Esophagus muscularis mucosa (tissue), 4 donors: ENCODE data around the gene ATP11A. TPM values are rescaled to one million over a fixed set of nuclear protein-coding genes. Genes with fewer than 3 reads are reported as not detected.
"Not testable (repeated sequence)": the region's sequence is repeated elsewhere in the genome, so short reads cannot be mapped to it uniquely, and the experiment has no call there.

Experiments
- DNase-seq: peaks from one replicate; pipeline ENCODE4 v3.0.0-alpha.2; 2017; ENCODE audit errors: extremely low spot score
- H3K27ac ChIP-seq, 4 donors: fragments of 200-600 bp; sonication (generic); replicated peaks in 1 of 4; 1 replicate in 3 of 4; 2 replicates in 1 of 4; pipeline ENCODE4 v1.5.1; 2016 to 2019; ENCODE audit warnings: mild to moderate bottlenecking in 1 of 4
- H3K27me3 ChIP-seq, 4 donors: fragments of 200-600 bp; sonication (generic); one replicate each; pipeline versions ENCODE4 v1.5.1 to v1.6.0; 2016 to 2019
- H3K36me3 ChIP-seq, 4 donors: fragments of 200-600 bp; sonication (generic); one replicate each; pipeline ENCODE4 v1.5.1; 2016 to 2019
- H3K4me1 ChIP-seq, 4 donors: fragments of 200-600 bp; sonication (generic); one replicate each; pipeline ENCODE4 v1.5.1; 2016 to 2019
- H3K4me3 ChIP-seq, 4 donors: fragments of 200-600 bp; sonication (generic); 1 replicate in 2 of 4; 2 replicates in 2 of 4; pipeline ENCODE4 v1.5.1; 2016 to 2019; ENCODE audit warnings: mild to moderate bottlenecking in 4 of 4, moderate library complexity in 1 of 4
- H3K9me3 ChIP-seq, 4 donors: fragments of 200-600 bp; sonication (generic); 1 replicate in 3 of 4; 2 replicates in 1 of 4; pipeline ENCODE4 v1.5.1; 2016 to 2019
- EP300 ChIP-seq: sonication (generic); formaldehyde crosslinking; IDR thresholded peaks from one replicate; pipeline ENCODE4 v1.6.1; 2017; ENCODE audit warnings: antibody characterized with exemption
- POLR2A ChIP-seq: fragments of 450-650 bp; IDR thresholded peaks from one replicate; pipeline ENCODE4 v1.6.1; 2017; ENCODE audit warnings: antibody characterized with exemption, moderate library complexity, mild to moderate bottlenecking, low read depth
- POLR2AphosphoS5 ChIP-seq, 2 donors: sonication (generic); formaldehyde crosslinking; IDR thresholded peaks; one replicate each; pipeline ENCODE4 v1.6.1; 2017; ENCODE audit warnings: antibody characterized with exemption in 2 of 2
- WGBS: methylation state at CpG from one replicate; pipeline ENCODE4 v1.1.5; 2018; 5-methylcytosine and 5-hydroxymethylcytosine counted together
- intact Hi-C: fragments of 100-400 bp; cut with DNase I; formaldehyde crosslinking; loops from one replicate; pipeline ENCODE4 v1.15.1; 2023
- total RNA-seq, 4 donors: library from RNA; depleted of rRNA; stranded (reverse); fragments of >200 nt; gene quantifications; one replicate each; pipeline versions ENCODE4 v1.1.0 to v1.2.1, GENCODE V29; 2016
- TF ChIP-seq, protein P1 (sequence below), 3 experiments: fragments of 200-600 bp in 2 of 3; fragments of 450-650 bp in 1 of 3; sonication (generic) in 2 of 3; IDR thresholded peaks; one replicate each; pipeline ENCODE4 v1.5.1; 2017 to 2019; ENCODE audit warnings: antibody characterized with exemption in 3 of 3, mild to moderate bottlenecking in 2 of 3, moderate library complexity in 1 of 3

ATP11A gene
- total RNA-seq, 4 donors from 2014 or later = 11.2 to 27.8 (median 14.3) TPM

- Histone ChIP-seq H3K4me1 (peaks cover 13 to 29% (median 22%) of the 10 kb centered on the region in 4 donors), H3K27me3 (no peaks in the 10 kb centered on the region), H3K36me3 (peaks cover 4 to 39% (median 21%) of the 10 kb centered on the region in 4 donors), H3K9me3 (no peaks in the 10 kb centered on the region), H3K27ac (no peak overlapping the region), H3K4me3 (no peak overlapping the region)
- TF ChIP-seq, protein P1, sequence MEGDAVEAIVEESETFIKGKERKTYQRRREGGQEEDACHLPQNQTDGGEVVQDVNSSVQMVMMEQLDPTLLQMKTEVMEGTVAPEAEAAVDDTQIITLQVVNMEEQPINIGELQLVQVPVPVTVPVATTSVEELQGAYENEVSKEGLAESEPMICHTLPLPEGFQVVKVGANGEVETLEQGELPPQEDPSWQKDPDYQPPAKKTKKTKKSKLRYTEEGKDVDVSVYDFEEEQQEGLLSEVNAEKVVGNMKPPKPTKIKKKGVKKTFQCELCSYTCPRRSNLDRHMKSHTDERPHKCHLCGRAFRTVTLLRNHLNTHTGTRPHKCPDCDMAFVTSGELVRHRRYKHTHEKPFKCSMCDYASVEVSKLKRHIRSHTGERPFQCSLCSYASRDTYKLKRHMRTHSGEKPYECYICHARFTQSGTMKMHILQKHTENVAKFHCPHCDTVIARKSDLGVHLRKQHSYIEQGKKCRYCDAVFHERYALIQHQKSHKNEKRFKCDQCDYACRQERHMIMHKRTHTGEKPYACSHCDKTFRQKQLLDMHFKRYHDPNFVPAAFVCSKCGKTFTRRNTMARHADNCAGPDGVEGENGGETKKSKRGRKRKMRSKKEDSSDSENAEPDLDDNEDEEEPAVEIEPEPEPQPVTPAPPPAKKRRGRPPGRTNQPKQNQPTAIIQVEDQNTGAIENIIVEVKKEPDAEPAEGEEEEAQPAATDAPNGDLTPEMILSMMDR (IDR thresholded peaks at IDR 0.05) = no peak
- no peak for TF ChIP-seq EP300
- DNase-seq = no peak
- intact Hi-C loops = no loop called here
- WGBS = 97% methylated on average over 10 of the region's 16 CpGs
Measured at GRCh38 chr13:112785483-112785856, 95.6 kb downstream of the ATP11A start.

GRCh38 chr13:112786810-112787209 lies 97.0 kb downstream of the ATP11A start:
- H3K27me3 ChIP-seq, intact Hi-C loops, H3K9me3 ChIP-seq, H3K27ac ChIP-seq, DNase-seq, H3K4me3 ChIP-seq: not testable (repeated sequence)
- WGBS = 94% methylated on average over 14 of the region's 14 CpGs
- Histone ChIP-seq H3K4me1 (peaks cover 13 to 25% (median 21%) of the 10 kb centered on the region in 4 donors), H3K36me3 (peaks cover 4 to 46% (median 23%) of the 10 kb centered on the region in 4 donors)

GRCh38 chr13:112790735-112791641 lies 101.2 kb downstream of the ATP11A start:
- no peak for DNase-seq

GRCh38 chr13:112791663-112792440 lies 102.0 kb downstream of the ATP11A start:
- TF ChIP-seq, protein P1 (IDR thresholded peaks at IDR 0.05) = no peak
- TF ChIP-seq EP300 (no peak), POLR2A (no peak), POLR2AphosphoS5 (IDR thresholded peaks at IDR 0.05) (no peak)

More at GRCh38 chr13:112790735-112791641, 101.2 kb downstream of the ATP11A start:
- Histone ChIP-seq H3K9me3 (no peaks in the 10 kb centered on the region), H3K4me3 (no peak overlapping the region), H3K36me3 (peaks cover 0 to 41% (median 18%) of the 10 kb centered on the region in 4 donors), H3K27me3 (no peaks in the 10 kb centered on the region), H3K27ac (no peak overlapping the region), H3K4me1 (no peaks in the 10 kb centered on the region)
- 97% methylated on average over 7 of the region's 18 CpGs for WGBS
- intact Hi-C loops = no loop called here
- TF ChIP-seq, protein P1 (IDR thresholded peaks at IDR 0.05) = no peak
- TF ChIP-seq POLR2A (no peak), EP300 (no peak), POLR2AphosphoS5 (IDR thresholded peaks at IDR 0.05) (no peak)

DNA sequence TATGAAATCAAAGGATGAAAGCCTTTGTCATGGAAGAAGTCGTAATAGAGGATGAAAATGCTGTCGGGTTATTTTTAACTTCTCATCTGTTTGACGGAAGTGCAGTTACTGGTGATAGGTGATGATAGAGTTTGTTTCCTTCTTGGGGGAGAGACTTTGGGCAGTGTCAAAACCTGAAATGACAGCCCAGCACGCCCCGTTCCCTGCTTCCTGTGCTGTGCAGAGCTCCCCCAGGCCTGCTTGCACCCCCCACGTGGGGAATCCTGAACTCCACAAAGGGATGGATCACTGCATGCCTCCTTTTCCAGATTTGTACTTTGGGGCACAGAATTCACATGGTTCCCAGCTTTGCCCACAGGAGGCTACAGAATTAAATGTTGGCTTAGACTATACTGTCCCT lies 102.7 kb downstream of the ATP11A start:
- 75% methylated on average over 6 of the region's 6 CpGs for WGBS
- intact Hi-C loops = no loop called here
- Histone ChIP-seq H3K27ac (no peak overlapping the region), H3K4me3 (no peak overlapping the region), H3K9me3 (no peaks in the 10 kb centered on the region), H3K36me3 (peaks cover 0 to 33% (median 15%) of the 10 kb centered on the region in 4 donors), H3K4me1 (no peaks in the 10 kb centered on the region), H3K27me3 (no peaks in the 10 kb centered on the region)
- no peak for DNase-seq
- TF ChIP-seq, protein P1 (IDR thresholded peaks at IDR 0.05) = no peak
- TF ChIP-seq POLR2A = no peak
- no peak for TF ChIP-seq EP300
- no peak for TF ChIP-seq POLR2AphosphoS5 (IDR thresholded peaks at IDR 0.05)

More at GRCh38 chr13:112791663-112792440, 102.0 kb downstream of the ATP11A start:
- no peak for DNase-seq
- Histone ChIP-seq H3K27ac (no peak overlapping the region), H3K36me3 (peaks cover 0 to 35% (median 15%) of the 10 kb centered on the region in 4 donors), H3K9me3 (no peaks in the 10 kb centered on the region), H3K4me1 (no peaks in the 10 kb centered on the region), H3K27me3 (no peaks in the 10 kb centered on the region), H3K4me3 (no peak overlapping the region)
- intact Hi-C loops = no loop called here
- WGBS = 92% methylated on average over 20 of the region's 20 CpGs
